Ovary (tissue), 3 donors: ENCODE results near the gene SMG6.

Experiments used
- POLR2A ChIP-seq: fragments of 450-650 bp; IDR thresholded peaks from one replicate; pipeline ENCODE4 v1.6.1; 2017; ENCODE audit warnings: antibody characterized with exemption, mild to moderate bottlenecking, moderate library complexity
- TF ChIP-seq, protein P1 (sequence below), 3 donors: fragments of 450-650 bp in 2 of 3; fragments of 200-600 bp in 1 of 3; IDR thresholded peaks; one replicate each; pipeline versions ENCODE4 v1.5.1 to v1.8.0; 2016 to 2022; ENCODE audit warnings: antibody characterized with exemption in 3 of 3, mild to moderate bottlenecking in 1 of 3
- donor health status: DM: no; HTN: no; CAD: no.

- TF ChIP-seq POLR2A, result no peak
- TF ChIP-seq, protein P1, sequence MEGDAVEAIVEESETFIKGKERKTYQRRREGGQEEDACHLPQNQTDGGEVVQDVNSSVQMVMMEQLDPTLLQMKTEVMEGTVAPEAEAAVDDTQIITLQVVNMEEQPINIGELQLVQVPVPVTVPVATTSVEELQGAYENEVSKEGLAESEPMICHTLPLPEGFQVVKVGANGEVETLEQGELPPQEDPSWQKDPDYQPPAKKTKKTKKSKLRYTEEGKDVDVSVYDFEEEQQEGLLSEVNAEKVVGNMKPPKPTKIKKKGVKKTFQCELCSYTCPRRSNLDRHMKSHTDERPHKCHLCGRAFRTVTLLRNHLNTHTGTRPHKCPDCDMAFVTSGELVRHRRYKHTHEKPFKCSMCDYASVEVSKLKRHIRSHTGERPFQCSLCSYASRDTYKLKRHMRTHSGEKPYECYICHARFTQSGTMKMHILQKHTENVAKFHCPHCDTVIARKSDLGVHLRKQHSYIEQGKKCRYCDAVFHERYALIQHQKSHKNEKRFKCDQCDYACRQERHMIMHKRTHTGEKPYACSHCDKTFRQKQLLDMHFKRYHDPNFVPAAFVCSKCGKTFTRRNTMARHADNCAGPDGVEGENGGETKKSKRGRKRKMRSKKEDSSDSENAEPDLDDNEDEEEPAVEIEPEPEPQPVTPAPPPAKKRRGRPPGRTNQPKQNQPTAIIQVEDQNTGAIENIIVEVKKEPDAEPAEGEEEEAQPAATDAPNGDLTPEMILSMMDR (IDR thresholded peaks at IDR 0.05), result no peak
These were observed 129.6 kb downstream of the SMG6 start for GRCh38 chr17:2174014-2174413.
